ENCODE measurements around the gene CSNK1E. TPM values are rescaled to one million over a fixed set of nuclear protein-coding genes. Genes with fewer than 3 reads are reported as not detected.

CSNK1E gene
- total RNA-seq, 1 donor from 2014 or later, result 106 TPM

DNA sequence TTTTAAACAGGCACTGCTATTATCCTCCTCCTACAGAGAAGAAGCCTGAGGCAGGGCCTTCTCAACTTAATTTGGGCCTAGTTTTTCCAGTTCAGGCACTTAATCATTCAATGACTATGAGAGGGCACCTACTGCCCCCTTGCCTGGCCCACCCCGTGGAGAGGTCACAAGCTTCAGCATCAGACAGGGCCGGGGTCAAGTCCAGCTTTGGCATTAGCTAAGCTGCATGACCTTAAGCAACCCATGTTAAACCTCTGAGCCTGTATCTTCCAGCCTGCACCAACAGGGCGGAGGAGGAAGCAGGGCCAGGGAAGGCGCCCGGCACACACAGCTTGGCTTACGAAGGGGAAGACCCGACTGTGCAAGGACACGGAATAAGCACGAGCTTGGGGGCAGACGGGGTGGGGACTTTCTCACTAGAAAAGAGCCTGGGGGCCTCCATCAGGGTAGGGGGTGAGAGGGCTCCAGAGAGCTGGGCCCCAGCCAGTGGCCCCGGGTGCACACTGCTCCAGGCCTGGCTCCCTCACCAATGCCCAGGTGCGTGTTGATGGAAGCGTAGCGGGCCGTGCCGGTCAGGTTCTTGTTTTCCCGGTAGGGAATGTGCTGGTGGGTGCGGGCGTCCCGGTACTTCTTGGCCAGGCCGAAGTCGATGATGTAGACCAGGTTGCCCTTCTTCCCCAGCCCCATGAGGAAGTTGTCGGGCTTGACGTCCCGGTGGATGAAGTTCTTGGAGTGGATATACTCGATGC is 16.9 kb downstream of the CSNK1E start:
- Mint-ChIP-seq H3K27me3 (ENCODE audit: insufficient read depth, low read depth) (peaks cover 2% of the 10 kb centered on the region), H3K9me3 (no peaks in the 10 kb centered on the region), H3K4me3 (no peak overlapping the region), H3K4me1 (peaks cover 8% of the 10 kb centered on the region), H3K27ac (peak overlapping the region; percentile 66), H3K36me3 (peaks cover 40% of the 10 kb centered on the region)
- Histone ChIP-seq H4K20me1 (ENCODE audit: low read depth) (peaks cover 98% of the 10 kb centered on the region), H3K9me3 (ENCODE audit: low read depth) (no peaks in the 10 kb centered on the region), H3K36me3 (no peaks in the 10 kb centered on the region), H3K4me3 (no peak overlapping the region), H3K4me2 (no peak overlapping the region), H3K27me3 (no peaks in the 10 kb centered on the region), H3K79me2 (ENCODE audit: low read depth) (peaks cover 40% of the 10 kb centered on the region), H3F3A (ENCODE audit: low read depth) (peaks cover under 1% of the 10 kb centered on the region), H3K9ac (no peak overlapping the region), H2AFZ (replicated peaks) (no peak overlapping the region), H3K27ac (no peak overlapping the region), H3K4me1 (peaks cover 1% of the 10 kb centered on the region)
- no peak for DNase-seq (ENCODE audit: low spot score)
- TF ChIP-seq EZH2phosphoT487 (IDR thresholded peaks at IDR 0.05), result no peak
- TF ChIP-seq, protein P1, sequence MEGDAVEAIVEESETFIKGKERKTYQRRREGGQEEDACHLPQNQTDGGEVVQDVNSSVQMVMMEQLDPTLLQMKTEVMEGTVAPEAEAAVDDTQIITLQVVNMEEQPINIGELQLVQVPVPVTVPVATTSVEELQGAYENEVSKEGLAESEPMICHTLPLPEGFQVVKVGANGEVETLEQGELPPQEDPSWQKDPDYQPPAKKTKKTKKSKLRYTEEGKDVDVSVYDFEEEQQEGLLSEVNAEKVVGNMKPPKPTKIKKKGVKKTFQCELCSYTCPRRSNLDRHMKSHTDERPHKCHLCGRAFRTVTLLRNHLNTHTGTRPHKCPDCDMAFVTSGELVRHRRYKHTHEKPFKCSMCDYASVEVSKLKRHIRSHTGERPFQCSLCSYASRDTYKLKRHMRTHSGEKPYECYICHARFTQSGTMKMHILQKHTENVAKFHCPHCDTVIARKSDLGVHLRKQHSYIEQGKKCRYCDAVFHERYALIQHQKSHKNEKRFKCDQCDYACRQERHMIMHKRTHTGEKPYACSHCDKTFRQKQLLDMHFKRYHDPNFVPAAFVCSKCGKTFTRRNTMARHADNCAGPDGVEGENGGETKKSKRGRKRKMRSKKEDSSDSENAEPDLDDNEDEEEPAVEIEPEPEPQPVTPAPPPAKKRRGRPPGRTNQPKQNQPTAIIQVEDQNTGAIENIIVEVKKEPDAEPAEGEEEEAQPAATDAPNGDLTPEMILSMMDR (IDR thresholded peaks at IDR 0.05), result no peak
- TF ChIP-seq EZH2 (IDR thresholded peaks at IDR 0.05), result no peak

DNA sequence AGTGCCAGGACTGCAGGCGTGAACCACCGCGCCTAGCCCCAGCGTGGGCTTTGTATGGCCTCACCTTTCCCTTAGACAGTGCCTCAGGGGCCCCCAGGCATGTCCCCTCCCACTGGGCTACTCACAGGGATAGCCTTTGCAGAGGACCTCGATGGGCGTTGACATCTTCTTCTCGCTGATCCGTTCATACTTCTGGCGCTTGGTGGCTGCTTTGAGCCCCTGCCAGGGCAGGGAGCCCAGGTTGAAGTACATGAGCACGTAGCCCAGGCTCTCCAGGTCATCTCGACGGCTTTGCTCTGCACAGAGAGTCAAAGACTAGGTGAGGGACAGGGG is 17.5 kb downstream of the CSNK1E start:
- H3K36me3 ChIP-seq, result no peaks in the 10 kb centered on the region
- Mint-ChIP-seq H3K27me3 (ENCODE audit: insufficient read depth, low read depth) (peaks cover 2% of the 10 kb centered on the region), H3K27ac (peak overlapping the region; percentile 66), H3K4me3 (no peak overlapping the region), H3K4me1 (peaks cover 7% of the 10 kb centered on the region), H3K36me3 (peaks cover 39% of the 10 kb centered on the region), H3K9me3 (no peaks in the 10 kb centered on the region)
- H4K20me1 ChIP-seq (ENCODE audit: low read depth), result peaks cover 94% of the 10 kb centered on the region
- no peaks in the 10 kb centered on the region for H3K9me3 ChIP-seq (ENCODE audit: low read depth)
- no peak overlapping the region for H3K9ac ChIP-seq
- no peak for TF ChIP-seq EZH2phosphoT487 (IDR thresholded peaks at IDR 0.05)
- no peak for TF ChIP-seq EZH2 (IDR thresholded peaks at IDR 0.05)
- TF ChIP-seq, protein P1 (IDR thresholded peaks at IDR 0.05), result no peak
- H3F3A ChIP-seq (ENCODE audit: low read depth), result no peaks in the 10 kb centered on the region
- peaks cover 33% of the 10 kb centered on the region for H3K79me2 ChIP-seq (ENCODE audit: low read depth)
- H3K4me1 ChIP-seq, result no peaks in the 10 kb centered on the region
- H3K4me2 ChIP-seq, result no peak overlapping the region
- H3K4me3 ChIP-seq, result no peak overlapping the region
- H2AFZ ChIP-seq (replicated peaks), result no peak overlapping the region
- DNase-seq (ENCODE audit: low spot score), result no peak
- H3K27ac ChIP-seq, result no peak overlapping the region
- no peaks in the 10 kb centered on the region for H3K27me3 ChIP-seq

DNA sequence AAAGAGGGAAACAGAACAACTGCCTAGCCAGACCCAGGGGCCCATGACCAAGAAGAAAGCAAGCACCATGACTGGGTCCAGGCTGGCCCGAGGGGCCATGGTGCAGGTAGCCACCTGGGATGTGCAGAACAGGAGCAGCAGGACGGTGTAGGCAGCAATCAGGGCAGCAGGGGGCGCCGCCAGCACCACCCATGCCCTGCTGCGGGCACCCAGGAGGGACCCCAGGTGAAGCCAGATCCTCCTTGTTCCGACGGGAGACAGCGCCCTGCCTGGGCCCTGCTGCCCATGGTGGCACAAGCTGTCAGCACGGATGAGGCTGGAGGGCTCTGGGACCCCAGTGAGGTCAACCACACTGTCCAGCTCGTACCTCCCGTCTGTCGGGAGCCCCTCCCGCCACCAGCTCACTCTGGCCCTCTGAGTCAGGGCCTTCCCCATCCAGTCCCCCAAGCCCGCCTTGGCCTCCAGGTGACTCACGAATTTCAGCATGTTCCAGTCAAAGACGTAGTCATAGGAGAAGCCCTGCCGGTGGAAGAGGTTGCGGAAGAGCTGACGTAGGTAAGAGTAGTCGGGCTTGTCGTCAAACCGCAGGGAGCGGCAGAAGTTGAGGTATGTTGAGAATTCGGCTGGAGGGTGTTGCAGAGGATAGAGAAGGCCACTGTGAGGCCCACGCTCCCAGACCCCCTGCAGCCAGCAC is 18.8 kb downstream of the CSNK1E start:
- H3F3A ChIP-seq (ENCODE audit: low read depth), result no peaks in the 10 kb centered on the region
- no peaks in the 10 kb centered on the region for H3K27me3 ChIP-seq
- TF ChIP-seq EZH2phosphoT487 (IDR thresholded peaks at IDR 0.05), result no peak
- TF ChIP-seq, protein P1 (IDR thresholded peaks at IDR 0.05), result peak; percentile 63
- H3K79me2 ChIP-seq (ENCODE audit: low read depth), result peaks cover 20% of the 10 kb centered on the region
- no peak overlapping the region for H3K4me2 ChIP-seq
- Mint-ChIP-seq H3K36me3 (peaks cover 36% of the 10 kb centered on the region), H3K27me3 (ENCODE audit: insufficient read depth, low read depth) (peaks cover 2% of the 10 kb centered on the region), H3K9me3 (no peaks in the 10 kb centered on the region), H3K4me1 (no peaks in the 10 kb centered on the region), H3K27ac (no peak overlapping the region), H3K4me3 (no peak overlapping the region)
- H3K27ac ChIP-seq, result no peak overlapping the region
- H3K4me3 ChIP-seq, result no peak overlapping the region
- H3K4me1 ChIP-seq, result no peaks in the 10 kb centered on the region
- H3K9ac ChIP-seq, result no peak overlapping the region
- DNase-seq (ENCODE audit: low spot score), result peak; percentile 34
- no peaks in the 10 kb centered on the region for H3K9me3 ChIP-seq (ENCODE audit: low read depth)
- peaks cover 93% of the 10 kb centered on the region for H4K20me1 ChIP-seq (ENCODE audit: low read depth)
- no peak overlapping the region for H2AFZ ChIP-seq (replicated peaks)
- H3K36me3 ChIP-seq, result no peaks in the 10 kb centered on the region

All from neural progenitor cell (in vitro differentiated cells).